Keratinocyte (primary cell): Measurements from ENCODE around the gene SLC13A3. TPM values are rescaled to one million over a fixed set of nuclear protein-coding genes. Genes with fewer than 3 reads are reported as not detected.

Experiments
- DNase-seq: peaks from one replicate; pipeline ENCODE4 v3.0.0-alpha.2; 2011; ENCODE audit warnings: low read depth, missing footprints, low spot score
- FAIRE-seq: peaks from 2 replicates; lab custom pipeline; 2011; peaks lifted over from hg19 to GRCh38; lab: Jason Lieb, UNC
- H2AFZ ChIP-seq: 2 replicates; pipeline ENCODE4 v1.6.0; 2012; ENCODE audit warnings: low read length, control low read depth, inconsistent platforms; ENCODE audit not compliant: control insufficient read depth
- H3K27ac ChIP-seq: 2 replicates; pipeline ENCODE4 v1.5.1; 2011; ENCODE audit warnings: low read length; ENCODE audit not compliant: control insufficient read depth, insufficient read depth
- H3K27me3 ChIP-seq: 3 replicates; pipeline ENCODE4 v1.6.0; 2011; ENCODE audit warnings: low read length; ENCODE audit not compliant: control insufficient read depth, insufficient read depth; ENCODE audit errors: extremely low read depth
- H3K36me3 ChIP-seq, 2 experiments: 2 replicates in 1 of 2; 3 replicates in 1 of 2; pipeline ENCODE4 v1.5.1; 2011; ENCODE audit warnings: low read length in 2 of 2, mild to moderate bottlenecking in 1 of 2; ENCODE audit not compliant: control insufficient read depth in 2 of 2, insufficient read depth in 2 of 2; ENCODE audit errors: extremely low read depth in 1 of 2
- H3K4me1 ChIP-seq: 3 replicates; pipeline ENCODE4 v1.5.1; 2011; ENCODE audit warnings: low read length; ENCODE audit not compliant: control insufficient read depth, insufficient read depth; ENCODE audit errors: extremely low read depth
- H3K4me2 ChIP-seq: 3 replicates; pipeline ENCODE4 v1.6.0; 2011; ENCODE audit warnings: low read depth, low read length; ENCODE audit not compliant: control insufficient read depth, insufficient read depth; ENCODE audit errors: extremely low read depth
- H3K4me3 ChIP-seq, 3 experiments: fragments of 200-600 bp in 1 of 3; sonication (generic) in 1 of 3; 2 replicates in 2 of 3; 3 replicates in 1 of 3; pipeline ENCODE4 v1.5.1; 2011 to 2016; ENCODE audit warnings: low read length in 3 of 3, mild to moderate bottlenecking in 3 of 3, control low read depth in 2 of 3, inconsistent platforms in 1 of 3, low read depth in 1 of 3, mixed read lengths in 1 of 3, mixed run types in 1 of 3, moderate library complexity in 1 of 3; ENCODE audit not compliant: control insufficient read depth in 2 of 3, insufficient read depth in 2 of 3; ENCODE audit errors: extremely low read depth in 1 of 3
- H3K79me2 ChIP-seq: 2 replicates; pipeline ENCODE4 v1.6.0; 2012; ENCODE audit warnings: low read length; ENCODE audit not compliant: control insufficient read depth, insufficient read depth
- H3K9ac ChIP-seq: 3 replicates; pipeline ENCODE4 v1.6.0; 2011; ENCODE audit warnings: low read length; ENCODE audit not compliant: control insufficient read depth, insufficient read depth; ENCODE audit errors: extremely low read depth
- H3K9me1 ChIP-seq: 3 replicates; pipeline ENCODE4 v1.6.0; 2011; ENCODE audit warnings: low read length; ENCODE audit not compliant: control insufficient read depth, insufficient read depth; ENCODE audit errors: extremely low read depth
- H3K9me3 ChIP-seq: 2 replicates; pipeline ENCODE4 v1.5.1; 2012; ENCODE audit warnings: low read depth, low read length; ENCODE audit not compliant: control insufficient read depth
- H4K20me1 ChIP-seq: 3 replicates; pipeline ENCODE4 v1.6.0; 2011; ENCODE audit warnings: low read length; ENCODE audit not compliant: control insufficient read depth, insufficient read depth; ENCODE audit errors: extremely low read depth
- EZH2 ChIP-seq: IDR thresholded peaks from one replicate; pipeline ENCODE4 v1.6.1; 2012; ENCODE audit warnings: inconsistent platforms, mild to moderate bottlenecking, low read length, moderate library complexity
- dilution Hi-C: fragments of 300-500 bp; cut with MboI; formaldehyde crosslinking; loops from one replicate; pipeline ENCODE4 v1.7.0; 2020; ENCODE audit warnings: low sequenced_read_pairs; ENCODE audit not compliant: extremely low pct_ligation_motif_present
- polyA plus RNA-seq, 5 experiments: library from polyadenylated mRNA; depleted of rRNA in 3 of 5; stranded (reverse) in 3 of 5; stranded (forward) in 1 of 5; unstranded in 1 of 5; fragments of >200 nt; gene quantifications; 1 replicate in 1 of 5; 2 replicates in 3 of 5; 3 replicates in 1 of 5; pipeline versions ENCODE4 v1.2.1 to v1.2.3, GENCODE V29; 2011 to 2012; ENCODE audit warnings: missing spikeins in 2 of 5, low read depth in 1 of 5, low replicate concordance in 1 of 5
- TF ChIP-seq, protein P1 (sequence below), 3 experiments: IDR thresholded peaks in 1 of 3; conservative IDR thresholded peaks in 1 of 3; optimal IDR thresholded peaks in 1 of 3; 2 replicates in 2 of 3; 3 replicates in 1 of 3; pipeline versions ENCODE3 to v1.5.1; 2011; ENCODE audit warnings: low read length in 3 of 3, mild to moderate bottlenecking in 3 of 3, moderate library complexity in 2 of 3, control low read depth in 1 of 3, inconsistent platforms in 1 of 3; ENCODE audit not compliant: insufficient read depth in 2 of 3; ENCODE audit errors: extremely low read depth in 1 of 3

SLC13A3 gene
- polyA plus RNA-seq, 1 donor (not counting 4 experiments of a cell fraction or from before 2014, with no cell fraction given): 4.5 TPM

DNA sequence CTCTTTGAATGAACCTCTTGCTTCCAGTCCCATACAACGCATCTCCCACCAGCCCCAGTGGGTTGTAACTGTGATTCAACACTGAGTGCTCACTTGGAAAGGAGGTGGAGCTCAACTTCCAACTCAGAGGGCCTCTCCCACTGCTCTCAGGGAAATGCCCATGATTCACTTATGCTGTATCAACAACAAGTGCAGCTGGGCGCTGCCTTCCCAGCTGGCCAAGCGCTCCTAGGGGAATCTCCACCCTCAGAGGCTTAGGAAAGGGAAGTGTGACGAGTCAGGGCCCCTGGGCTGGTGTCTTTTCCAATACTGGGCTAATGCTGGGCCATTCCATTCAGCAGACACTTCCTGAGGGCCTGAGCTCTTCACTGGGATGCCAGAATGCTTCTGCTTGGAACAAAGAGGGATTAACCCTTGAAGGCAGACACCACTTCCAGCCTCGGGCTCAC, 92.7 kb downstream of the SLC13A3 start:
- Histone ChIP-seq H3K4me3 (no peak overlapping the region), H3K36me3 (no peaks in the 10 kb centered on the region), H3K9me1 (no peaks in the 10 kb centered on the region), H3K79me2 (no peaks in the 10 kb centered on the region), H3K27ac (no peak overlapping the region), H3K9me3 (no peaks in the 10 kb centered on the region), H3K4me2 (no peak overlapping the region), H2AFZ (no peak overlapping the region), H3K9ac (no peak overlapping the region), H4K20me1 (no peaks in the 10 kb centered on the region), H3K27me3 (peaks cover 4% of the 10 kb centered on the region), H3K4me1 (no peaks in the 10 kb centered on the region)
- no peak for FAIRE-seq
- TF ChIP-seq, protein P1, sequence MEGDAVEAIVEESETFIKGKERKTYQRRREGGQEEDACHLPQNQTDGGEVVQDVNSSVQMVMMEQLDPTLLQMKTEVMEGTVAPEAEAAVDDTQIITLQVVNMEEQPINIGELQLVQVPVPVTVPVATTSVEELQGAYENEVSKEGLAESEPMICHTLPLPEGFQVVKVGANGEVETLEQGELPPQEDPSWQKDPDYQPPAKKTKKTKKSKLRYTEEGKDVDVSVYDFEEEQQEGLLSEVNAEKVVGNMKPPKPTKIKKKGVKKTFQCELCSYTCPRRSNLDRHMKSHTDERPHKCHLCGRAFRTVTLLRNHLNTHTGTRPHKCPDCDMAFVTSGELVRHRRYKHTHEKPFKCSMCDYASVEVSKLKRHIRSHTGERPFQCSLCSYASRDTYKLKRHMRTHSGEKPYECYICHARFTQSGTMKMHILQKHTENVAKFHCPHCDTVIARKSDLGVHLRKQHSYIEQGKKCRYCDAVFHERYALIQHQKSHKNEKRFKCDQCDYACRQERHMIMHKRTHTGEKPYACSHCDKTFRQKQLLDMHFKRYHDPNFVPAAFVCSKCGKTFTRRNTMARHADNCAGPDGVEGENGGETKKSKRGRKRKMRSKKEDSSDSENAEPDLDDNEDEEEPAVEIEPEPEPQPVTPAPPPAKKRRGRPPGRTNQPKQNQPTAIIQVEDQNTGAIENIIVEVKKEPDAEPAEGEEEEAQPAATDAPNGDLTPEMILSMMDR (optimal IDR thresholded peaks at IDR 0.05 in 1 of 3, IDR thresholded peaks at IDR 0.05 in 1 of 3, conservative IDR thresholded peaks at IDR 0.05 in 1 of 3; ENCODE audit: extremely low read depth in 1 of 3, insufficient read depth in 2 of 3, low read length in 3 of 3): no peak
- TF ChIP-seq EZH2: no peak
- dilution Hi-C loops: no loop called here
- peak; percentile 2 for DNase-seq

DNA sequence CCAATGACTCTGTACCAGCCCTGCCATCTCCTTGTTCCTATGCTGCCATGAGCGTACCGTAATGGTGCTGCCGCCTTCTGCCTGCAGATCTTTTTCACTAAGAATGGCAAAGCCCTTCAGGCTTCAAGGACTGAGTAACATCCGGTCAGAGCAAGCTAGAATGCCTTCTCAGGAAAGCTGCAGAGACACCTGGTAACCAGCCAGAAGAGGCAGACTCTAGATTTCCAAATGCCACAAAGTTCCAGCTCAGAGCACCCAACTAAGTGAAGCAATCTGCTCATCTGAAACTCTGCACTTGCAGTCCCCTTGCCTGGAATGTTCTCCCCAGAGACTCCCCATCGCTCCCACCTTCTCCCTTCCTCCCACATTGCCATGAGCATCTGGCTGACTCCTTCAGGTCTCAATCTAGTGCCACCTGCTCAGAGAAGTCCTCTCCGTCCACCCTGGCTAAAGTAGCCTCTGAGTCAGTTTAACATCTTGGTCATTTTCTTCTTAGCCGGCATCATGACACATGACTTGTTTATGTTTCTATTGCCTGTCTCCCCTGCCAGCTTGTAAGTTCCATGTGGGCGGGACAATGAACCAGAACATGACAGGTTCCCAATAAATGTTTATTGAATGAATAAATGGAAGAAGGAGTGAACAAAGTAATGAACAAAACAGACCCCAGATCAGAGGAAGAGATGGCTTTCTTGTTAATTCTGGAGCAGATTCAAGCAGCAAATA, 93.9 kb downstream of the SLC13A3 start:
- dilution Hi-C loops: no loop called here
- Histone ChIP-seq H3K9ac (no peak overlapping the region), H3K9me1 (no peaks in the 10 kb centered on the region), H3K36me3 (no peaks in the 10 kb centered on the region), H3K27me3 (peaks cover 4% of the 10 kb centered on the region), H2AFZ (no peak overlapping the region), H3K9me3 (no peaks in the 10 kb centered on the region), H3K79me2 (no peaks in the 10 kb centered on the region), H3K4me1 (no peaks in the 10 kb centered on the region), H3K4me3 (no peak overlapping the region), H3K27ac (no peak overlapping the region), H3K4me2 (no peak overlapping the region), H4K20me1 (no peaks in the 10 kb centered on the region)
- DNase-seq: no peak
- no peak for TF ChIP-seq EZH2
- TF ChIP-seq, protein P1 (optimal IDR thresholded peaks at IDR 0.05 in 1 of 3, IDR thresholded peaks at IDR 0.05 in 1 of 3, conservative IDR thresholded peaks at IDR 0.05 in 1 of 3; ENCODE audit: extremely low read depth in 1 of 3, insufficient read depth in 2 of 3, low read length in 3 of 3): no peak
- no peak for FAIRE-seq
